Heart left ventricle (tissue), 16 donors: ENCODE measurements around the gene SLC49A3. TPM values are rescaled to one million over a fixed set of nuclear protein-coding genes. Genes with fewer than 3 reads are reported as not detected.

Source experiments
- ATAC-seq, 4 donors: fragments of 200-7000 bp; cut with Tn5 transposase; one replicate each; pipeline ENCODE4 v1.9.1; 2020 to 2022; ENCODE audit warnings: moderate library complexity in 4 of 4, mild to moderate bottlenecking in 3 of 4, moderate number of reproducible peaks in 1 of 4
- DNase-seq, 5 donors: peaks; one replicate each; pipeline ENCODE4 v3.0.0-alpha.2; 2020
- H3K27ac ChIP-seq, 12 donors: fragments of 200-600 bp; sonication (generic) in 4 of 12; one replicate each; pipeline versions ENCODE4 v1.5.0 to v1.8.0; 2016 to 2022; ENCODE audit warnings: mild to moderate bottlenecking in 2 of 12
- H3K27me3 ChIP-seq, 9 donors: fragments of 200-600 bp; sonication (generic) in 2 of 9; one replicate each; pipeline versions ENCODE4 v1.5.1 to v1.8.0; 2016 to 2022; ENCODE audit warnings: mild to moderate bottlenecking in 3 of 9
- H3K36me3 ChIP-seq, 9 donors: fragments of 200-600 bp; sonication (generic) in 2 of 9; one replicate each; pipeline versions ENCODE4 v1.5.0 to v1.8.0; 2018 to 2022; ENCODE audit warnings: mild to moderate bottlenecking in 2 of 9
- H3K4me1 ChIP-seq, 12 donors: fragments of 200-600 bp; sonication (generic) in 4 of 12; one replicate each; pipeline versions ENCODE4 v1.5.0 to v1.8.0; 2016 to 2022; ENCODE audit warnings: mild to moderate bottlenecking in 3 of 12
- H3K4me3 ChIP-seq, 12 donors: fragments of 200-600 bp; sonication (generic) in 4 of 12; one replicate each; pipeline versions ENCODE4 v1.5.0 to v1.8.0; 2017 to 2022; ENCODE audit warnings: mild to moderate bottlenecking in 9 of 12, moderate library complexity in 4 of 12
- H3K9me3 ChIP-seq, 12 donors: fragments of 200-600 bp; sonication (generic) in 4 of 12; one replicate each; pipeline versions ENCODE4 v1.5.0 to v1.8.0; 2016 to 2022; ENCODE audit warnings: mild to moderate bottlenecking in 1 of 12
- POLR2A ChIP-seq, 2 donors: fragments of 450-650 bp; IDR thresholded peaks; one replicate each; pipeline ENCODE4 v1.6.1; 2017; ENCODE audit warnings: antibody characterized with exemption in 2 of 2, mild to moderate bottlenecking in 2 of 2, moderate library complexity in 2 of 2
- WGBS, 4 donors: extraction: QIAGEN DNeasy Blood & Tissue Kit in 2 of 4; methylation state at CpG; one replicate each; pipeline versions ENCODE4 v1.1.5 to v1.1.7; 2013 to 2018; 5-methylcytosine and 5-hydroxymethylcytosine counted together
- intact Hi-C, 10 donors: fragments of 100-400 bp; cut with DNase I; formaldehyde crosslinking; loops; one replicate each; pipeline versions ENCODE4 v1.11.1 to v1.14.2; 2022
- polyA plus RNA-seq, 2 donors: library from polyadenylated mRNA; stranded (reverse); fragments of 200-250 nt; gene quantifications; one replicate each; pipeline ENCODE4 v1.2.3, GENCODE V29; 2013
- total RNA-seq, 9 donors: library from RNA; depleted of rRNA in 2 of 9; stranded (reverse); fragments of >200 nt in 2 of 9; fragmentation: NEBNext Ultra II Directional in 3 of 9; extraction: Animal tissue kit (Norgen Biotek cat#: 25700) in 3 of 9; gene quantifications; one replicate each; pipeline versions ENCODE4 v1.1.0 to v1.2.4, GENCODE V29; 2016 to 2023
- TF ChIP-seq, protein P1 (sequence below), 12 donors: fragments of 200-600 bp; sonication (generic) in 4 of 12; IDR thresholded peaks; one replicate each; pipeline versions ENCODE4 v1.5.0 to v1.8.0; 2018 to 2022; ENCODE audit warnings: antibody characterized with exemption in 12 of 12, mild to moderate bottlenecking in 5 of 12
- donor health status: ischemic (EF 13 %, LVEDD 7.1; RV severe dilation, severe dysfunction).
- donor health status: healthy with polysubstance abuse.
- donor health status: DM: no; HTN: yes; CAD: no.
- donor health status: DM: no; HTN: no; CAD: no.
- donor health status: ischemic (EF 25% LVEDD 6.9; RV normal size, moderate dysfunction).
- donor health status: ischemic (EF 25% LVEDD 5.7; RV mildly dilated, moderate dysfunction).
- donor health status: healthy.
- donor health status: DM: yes; HTN: yes; CAD: no.
- donor health status: ischemic (EF 35%, LVEDD 5.7; RV mildly dilated, moderate dysfunction).
- donor health status: nonischemic (EF 11% LVEDD 7.7; RV severe dilation, severe dysfunction).
- donor health status: DM: yes; HTN: yes; CAD: no.
- donor health status: PGD.
- donor health status: ischemic (EF 29% LVEDD 5.4; RV normal size, mild dysfunction).
- donor health status: nonischemic (EF 23%, LVEDD 6.1; RV moderate dilation, normal function).

SLC49A3 gene
- total and polyA plus RNA-seq, 11 donors, result 5.2 to 20.5 (median 8.9) TPM

DNA sequence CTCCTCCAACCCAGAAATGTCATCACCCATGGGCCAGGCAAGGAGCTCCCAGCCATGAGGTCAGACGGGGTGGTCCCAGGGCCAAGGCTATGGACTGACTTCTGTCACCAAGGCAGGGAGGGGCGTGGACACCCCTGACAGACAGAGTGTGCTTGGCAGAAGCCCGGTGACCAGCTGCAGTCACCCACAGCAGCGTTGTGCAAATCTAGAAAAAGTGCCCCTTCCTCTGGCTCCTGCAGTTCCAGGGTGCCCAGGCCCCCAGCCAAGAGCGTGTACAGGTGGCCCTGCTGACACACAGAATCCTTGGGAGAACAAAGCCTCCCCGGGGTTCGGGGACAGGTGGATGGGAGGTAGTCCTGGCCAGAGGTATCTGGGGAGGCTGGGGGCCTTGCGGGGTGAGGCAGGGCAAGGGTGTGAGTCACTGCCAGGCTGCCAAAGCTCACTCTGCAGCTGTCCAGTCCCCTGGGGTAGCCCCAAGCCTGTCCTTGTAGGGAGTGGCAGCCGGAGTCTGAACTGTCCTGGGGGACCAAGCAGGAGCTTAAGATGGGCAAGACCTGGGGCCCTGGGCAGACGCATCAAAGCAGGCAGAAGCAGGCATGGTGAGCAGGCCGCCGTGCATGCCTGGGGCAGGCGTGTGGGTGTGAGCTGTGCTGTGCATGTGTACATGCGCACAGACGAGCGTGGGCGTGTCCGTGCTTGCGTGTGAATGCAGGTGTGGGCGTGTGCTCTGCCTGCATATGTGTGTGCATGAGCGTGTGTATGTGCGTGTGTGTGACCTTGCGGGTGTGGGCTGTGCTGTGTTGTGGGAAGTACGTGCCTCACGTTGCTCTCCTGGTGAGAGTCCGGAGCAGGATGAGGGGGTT, 11.3 kb downstream of the SLC49A3 start:
- WGBS, 4 donors, result 69 to 82% (median 75%) methylated on average over 24 to 26 of the region's 26 CpGs
- intact Hi-C loops, result loop anchor here in 3 of 10 donors (10.0 kb wide), 2 partner anchors 203 to 433 kb away; no protein-coding TSS in a partner anchor

DNA sequence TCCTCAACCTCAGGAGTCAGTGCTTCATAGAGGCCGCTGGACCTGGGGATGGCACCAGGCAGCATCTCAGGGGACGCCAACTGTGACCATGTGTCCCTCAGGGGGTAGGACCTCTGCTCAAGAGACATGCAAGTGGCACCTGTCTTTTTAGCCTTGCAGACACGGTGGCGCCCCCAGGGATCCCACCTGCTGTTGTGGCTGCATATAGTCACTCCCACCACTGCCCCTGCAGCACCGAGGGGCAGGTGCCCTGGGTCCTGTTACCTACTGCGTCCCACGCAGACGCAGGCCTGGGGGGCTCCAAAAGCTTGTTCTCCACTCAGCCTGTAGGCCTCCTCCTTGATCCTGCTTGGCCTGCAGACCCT, 12.1 kb downstream of the SLC49A3 start:
- H3K4me1 ChIP-seq, result peaks cover 12 to 43% (median 30%) of the 10 kb centered on the region in 12 donors
- DNase-seq (peak in 1 of 5 donors; percentile 59), ATAC-seq (no peak)
- intact Hi-C loops, result loop anchor here in 3 of 10 donors (10.0 kb wide), 2 partner anchors 202 to 432 kb away; no protein-coding TSS in a partner anchor
- no peak for TF ChIP-seq POLR2A (IDR thresholded peaks at IDR 0.05)
- TF ChIP-seq, protein P1, sequence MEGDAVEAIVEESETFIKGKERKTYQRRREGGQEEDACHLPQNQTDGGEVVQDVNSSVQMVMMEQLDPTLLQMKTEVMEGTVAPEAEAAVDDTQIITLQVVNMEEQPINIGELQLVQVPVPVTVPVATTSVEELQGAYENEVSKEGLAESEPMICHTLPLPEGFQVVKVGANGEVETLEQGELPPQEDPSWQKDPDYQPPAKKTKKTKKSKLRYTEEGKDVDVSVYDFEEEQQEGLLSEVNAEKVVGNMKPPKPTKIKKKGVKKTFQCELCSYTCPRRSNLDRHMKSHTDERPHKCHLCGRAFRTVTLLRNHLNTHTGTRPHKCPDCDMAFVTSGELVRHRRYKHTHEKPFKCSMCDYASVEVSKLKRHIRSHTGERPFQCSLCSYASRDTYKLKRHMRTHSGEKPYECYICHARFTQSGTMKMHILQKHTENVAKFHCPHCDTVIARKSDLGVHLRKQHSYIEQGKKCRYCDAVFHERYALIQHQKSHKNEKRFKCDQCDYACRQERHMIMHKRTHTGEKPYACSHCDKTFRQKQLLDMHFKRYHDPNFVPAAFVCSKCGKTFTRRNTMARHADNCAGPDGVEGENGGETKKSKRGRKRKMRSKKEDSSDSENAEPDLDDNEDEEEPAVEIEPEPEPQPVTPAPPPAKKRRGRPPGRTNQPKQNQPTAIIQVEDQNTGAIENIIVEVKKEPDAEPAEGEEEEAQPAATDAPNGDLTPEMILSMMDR (IDR thresholded peaks at IDR 0.05), result no peak
- no peak overlapping the region for H3K27ac ChIP-seq
- peaks cover 0 to 15% (median 12%) of the 10 kb centered on the region in 9 donors for H3K36me3 ChIP-seq
- no peak overlapping the region for H3K4me3 ChIP-seq
- H3K9me3 ChIP-seq, result no peaks in the 10 kb centered on the region
- WGBS, 4 donors, result 79 to 85% (median 80%) methylated on average over 2 to 8 of the region's 8 CpGs; no CpG with 5 or more reads in 1 of the 4 donors
- H3K27me3 ChIP-seq, result no peaks in the 10 kb centered on the region

More for the DNA sequence above, 11.3 kb downstream of the SLC49A3 start:
- TF ChIP-seq POLR2A (IDR thresholded peaks at IDR 0.05), result no peak
- TF ChIP-seq, protein P1 (IDR thresholded peaks at IDR 0.05), result no peak
- Histone ChIP-seq H3K4me1 (peaks cover 12 to 43% (median 31%) of the 10 kb centered on the region in 12 donors), H3K27ac (no peak overlapping the region), H3K4me3 (no peak overlapping the region), H3K36me3 (peaks cover 0 to 6% (median 5%) of the 10 kb centered on the region in 9 donors), H3K9me3 (no peaks in the 10 kb centered on the region), H3K27me3 (no peaks in the 10 kb centered on the region)
- DNase-seq (peak in 1 of 5 donors; percentile 56), ATAC-seq (no peak)

DNA sequence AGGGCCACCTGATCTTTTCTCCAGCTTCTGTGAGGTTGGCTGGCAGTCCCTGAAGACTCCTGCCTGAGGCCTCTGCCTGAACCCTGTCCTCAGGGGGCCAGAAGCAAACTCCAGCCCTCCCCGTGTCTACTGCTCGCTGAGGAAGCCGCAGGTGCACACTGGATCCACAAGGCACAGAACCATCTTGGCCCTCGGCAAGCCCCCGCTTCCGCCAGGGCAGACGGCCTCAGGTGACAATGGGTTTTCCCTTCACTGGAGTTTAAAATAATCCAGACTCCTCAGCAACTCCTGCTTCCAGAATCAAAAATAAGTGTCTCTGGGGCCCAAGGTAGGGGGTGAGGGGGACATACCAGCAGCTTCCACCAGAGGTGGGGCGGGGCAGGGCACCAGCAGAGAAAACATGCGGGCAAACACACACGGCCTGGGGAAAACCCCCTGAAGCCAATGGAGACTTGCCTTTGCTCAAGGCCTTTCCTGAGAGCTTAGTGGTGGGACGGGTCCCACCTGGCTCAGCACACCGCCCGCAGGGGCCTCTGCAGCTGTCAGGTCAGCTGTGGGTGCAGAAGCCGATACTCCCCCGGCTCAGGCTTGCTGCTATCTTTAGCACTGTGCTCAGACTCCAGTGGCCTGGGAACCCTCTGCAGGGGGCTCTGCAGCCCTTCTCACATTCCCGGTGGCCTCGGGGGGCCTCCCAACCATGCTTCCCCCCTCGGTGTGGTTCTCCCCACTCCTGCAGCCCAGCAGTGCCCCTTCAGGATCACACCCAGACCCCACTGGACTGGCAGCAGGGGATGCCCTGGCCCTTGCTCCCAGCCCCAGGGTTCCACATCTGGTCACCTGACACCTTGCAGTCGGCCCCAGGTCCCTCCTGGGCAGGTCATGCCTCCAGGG, 12.7 kb downstream of the SLC49A3 start:
- 54 to 78% (median 62%) methylated on average over 7 to 19 of the region's 19 CpGs for WGBS, 4 donors
- no peak for ATAC-seq
- TF ChIP-seq, protein P1 (IDR thresholded peaks at IDR 0.05), result no peak
- no peak for TF ChIP-seq POLR2A (IDR thresholded peaks at IDR 0.05)
- Histone ChIP-seq H3K27me3 (no peaks in the 10 kb centered on the region), H3K4me1 (peaks cover 12 to 41% (median 28%) of the 10 kb centered on the region in 12 donors), H3K4me3 (no peak overlapping the region), H3K27ac (no peak overlapping the region), H3K9me3 (no peaks in the 10 kb centered on the region), H3K36me3 (peaks cover 0 to 21% (median 18%) of the 10 kb centered on the region in 9 donors)
- intact Hi-C loops, result loop anchor here in 3 of 10 donors (10.0 kb wide), 2 partner anchors 201 to 431 kb away; no protein-coding TSS in a partner anchor
- DNase-seq, result peak in 1 of 5 donors; percentile 44
